Measurements from ENCODE around the gene BPIFB3. TPM values are rescaled to one million over a fixed set of nuclear protein-coding genes. Genes with fewer than 3 reads are reported as not detected.
"Not testable (repeated sequence)": the region's sequence is repeated elsewhere in the genome, so short reads cannot be mapped to it uniquely, and the experiment has no call there.

The BPIFB3 gene
- total RNA-seq, 2 experiments from 2014 or later, result not detected

DNA sequence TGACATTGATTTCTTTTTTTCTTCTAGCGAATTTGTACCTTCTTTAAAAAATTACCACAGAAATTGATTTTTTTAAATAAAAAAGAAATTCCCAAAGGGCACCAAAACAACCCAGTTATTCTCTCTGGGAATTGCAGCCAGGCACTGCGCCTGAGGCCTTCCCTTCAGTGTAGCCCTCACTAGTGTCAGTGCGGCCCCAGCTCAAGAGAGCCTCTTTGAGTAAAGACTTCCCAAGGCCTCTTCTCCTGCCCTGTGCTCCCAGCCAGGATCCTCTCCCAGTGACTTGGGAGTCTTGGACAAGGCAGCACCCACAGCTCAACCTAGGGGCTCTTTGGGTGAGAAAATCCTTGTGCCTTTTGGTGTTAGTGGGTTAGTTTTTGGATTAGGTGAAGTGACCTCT, 67.2 kb downstream of the BPIFB3 start:
- Histone ChIP-seq H3K27ac (ENCODE audit: low read depth in 1 of 2, low read length in 2 of 2) (no peak overlapping the region), H3K36me3 (ENCODE audit: insufficient read depth, low read length) (no peaks in the 10 kb centered on the region), H3K4me1 (ENCODE audit: insufficient read depth, low read length) (no peaks in the 10 kb centered on the region), H3K27me3 (ENCODE audit: control insufficient read depth in 1 of 2, insufficient read depth in 2 of 2, low read length in 2 of 2) (peaks cover 3 to 5% of the 10 kb centered on the region in 2 experiments), H3K4me3 (ENCODE audit: low read length) (no peak overlapping the region), H3K9me3 (ENCODE audit: control insufficient read depth in 1 of 2, insufficient read depth in 1 of 2, low read length in 2 of 2) (peaks cover 0 to 4% of the 10 kb centered on the region in 2 experiments)
- H3K9me3 Mint-ChIP-seq, result no peaks in the 10 kb centered on the region
- no peak overlapping the region for H3K4me3 Mint-ChIP-seq
- DNase-seq (no peak), ATAC-seq (ENCODE audit: poor library complexity) (no peak)
- H3K36me3 Mint-ChIP-seq (ENCODE audit: low read depth), result no peaks in the 10 kb centered on the region
- peaks cover 5% of the 10 kb centered on the region for H3K27me3 Mint-ChIP-seq
- peaks cover 5% of the 10 kb centered on the region for H3K4me1 Mint-ChIP-seq (ENCODE audit: low read depth)
- intact Hi-C loops (cut with DNase I, micrococcal nuclease), result no loop called here
- ChIA-PET CTCF (no interaction called here), POLR2A (interaction anchor here (0.6 kb wide), 1 partner anchor 25 kb away, joined by 3 read pairs; no protein-coding TSS in a partner anchor)
- TF ChIP-seq, protein P1, sequence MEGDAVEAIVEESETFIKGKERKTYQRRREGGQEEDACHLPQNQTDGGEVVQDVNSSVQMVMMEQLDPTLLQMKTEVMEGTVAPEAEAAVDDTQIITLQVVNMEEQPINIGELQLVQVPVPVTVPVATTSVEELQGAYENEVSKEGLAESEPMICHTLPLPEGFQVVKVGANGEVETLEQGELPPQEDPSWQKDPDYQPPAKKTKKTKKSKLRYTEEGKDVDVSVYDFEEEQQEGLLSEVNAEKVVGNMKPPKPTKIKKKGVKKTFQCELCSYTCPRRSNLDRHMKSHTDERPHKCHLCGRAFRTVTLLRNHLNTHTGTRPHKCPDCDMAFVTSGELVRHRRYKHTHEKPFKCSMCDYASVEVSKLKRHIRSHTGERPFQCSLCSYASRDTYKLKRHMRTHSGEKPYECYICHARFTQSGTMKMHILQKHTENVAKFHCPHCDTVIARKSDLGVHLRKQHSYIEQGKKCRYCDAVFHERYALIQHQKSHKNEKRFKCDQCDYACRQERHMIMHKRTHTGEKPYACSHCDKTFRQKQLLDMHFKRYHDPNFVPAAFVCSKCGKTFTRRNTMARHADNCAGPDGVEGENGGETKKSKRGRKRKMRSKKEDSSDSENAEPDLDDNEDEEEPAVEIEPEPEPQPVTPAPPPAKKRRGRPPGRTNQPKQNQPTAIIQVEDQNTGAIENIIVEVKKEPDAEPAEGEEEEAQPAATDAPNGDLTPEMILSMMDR (IDR thresholded peaks at IDR 0.05), result no peak
- H3K27ac Mint-ChIP-seq, result no peak overlapping the region

DNA sequence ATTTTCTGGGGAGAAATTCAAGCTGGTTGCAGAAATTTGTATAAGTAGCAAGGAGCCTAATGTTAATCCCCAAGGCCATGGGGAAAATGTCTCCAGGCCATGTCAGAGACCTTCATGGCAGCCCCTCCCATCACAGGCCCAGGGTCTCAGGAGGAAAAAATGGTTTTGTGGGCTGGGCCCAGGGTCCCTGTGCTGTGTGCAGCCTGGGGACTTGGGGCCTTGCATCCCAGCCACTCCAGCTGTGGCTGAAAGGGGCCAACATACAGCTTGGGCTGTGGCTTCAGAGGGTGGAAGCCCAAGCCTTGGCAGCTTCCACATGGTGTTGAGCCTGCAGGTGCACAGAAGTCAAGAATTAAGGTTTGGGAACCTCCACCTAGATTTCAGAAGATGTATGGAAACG, 68.6 kb downstream of the BPIFB3 start:
- ATAC-seq (ENCODE audit: poor library complexity); H3K4me1 ChIP-seq (ENCODE audit: insufficient read depth, low read length); H3K36me3 Mint-ChIP-seq (ENCODE audit: low read depth); H3K27ac Mint-ChIP-seq; DNase-seq; H3K4me3 ChIP-seq (ENCODE audit: low read length); H3K4me3 Mint-ChIP-seq; intact Hi-C loops (cut with DNase I, micrococcal nuclease); H3K27ac ChIP-seq (ENCODE audit: low read depth in 1 of 2, low read length in 2 of 2); H3K36me3 ChIP-seq (ENCODE audit: insufficient read depth, low read length); POLR2A ChIA-PET; H3K27me3 ChIP-seq (ENCODE audit: control insufficient read depth in 1 of 2, insufficient read depth in 2 of 2, low read length in 2 of 2); H3K9me3 Mint-ChIP-seq; H3K9me3 ChIP-seq (ENCODE audit: control insufficient read depth in 1 of 2, insufficient read depth in 1 of 2, low read length in 2 of 2); H3K4me1 Mint-ChIP-seq (ENCODE audit: low read depth); CTCF ChIA-PET; H3K27me3 Mint-ChIP-seq: not testable (repeated sequence)

Other genes with a start within 250 kb of the BPIFB3 start
- 100 to 1,000 TPM; 130 TPM for gene MAPRE1, start 233.9 kb upstream of the BPIFB3 start, total RNA-seq
- 1 to 10 TPM in 1 of 2 experiments, under 1 TPM in 1; 0.81 to 2.5 TPM for gene EFCAB8, start 195.0 kb upstream of the BPIFB3 start, total RNA-seq
- gene SUN5, start 49.5 kb upstream of the BPIFB3 start, total RNA-seq, result not detected
- not detected for gene BPIFB2, start 46.2 kb upstream of the BPIFB3 start, total RNA-seq
- gene BPIFB6, start 22.3 kb upstream of the BPIFB3 start, total RNA-seq, result not detected
- not detected for gene BPIFB4, start 25.7 kb downstream of the BPIFB3 start, total RNA-seq
- gene BPIFA2, start 114.3 kb downstream of the BPIFB3 start, total RNA-seq, result not detected
- not detected for gene BPIFA3, start 163.4 kb downstream of the BPIFB3 start, total RNA-seq
- gene BPIFA1, start 182.1 kb downstream of the BPIFB3 start, total RNA-seq, result not detected
- gene BPIFB1, start 229.3 kb downstream of the BPIFB3 start, total RNA-seq, result not detected

Data from CD4-positive, alpha-beta T cell (primary cell).